Stimulated activated naive CD8-positive, alpha-beta T cell treated with anti-CD3 and anti-CD28 coated beads, Interleukin-15, Interleukin-2, amounts not matched to agents 100 ng/mL and 50 ng/mL, for 24 hours (primary cell): ENCODE data around the gene B3GNT4.
A peak's percentile ranks its signal among the peaks of the same experiment; 100 is the strongest.
"Not testable (repeated sequence)": the region's sequence is repeated elsewhere in the genome, so short reads cannot be mapped to it uniquely, and the experiment has no call there.

Experiments used
- H3K27ac Mint-ChIP-seq: one replicate; pipeline ENCODE4 v1.8.0; 2021; ENCODE audit warnings: mild to moderate bottlenecking, mixed read lengths
- H3K27me3 Mint-ChIP-seq: one replicate; pipeline ENCODE4 v1.8.0; 2021; ENCODE audit warnings: mixed read lengths
- H3K36me3 Mint-ChIP-seq: one replicate; pipeline ENCODE4 v1.8.0; 2021; ENCODE audit warnings: low read depth, mixed read lengths
- H3K4me1 Mint-ChIP-seq: one replicate; pipeline ENCODE4 v1.8.0; 2021; ENCODE audit warnings: low read depth, mixed read lengths
- H3K4me3 Mint-ChIP-seq: one replicate; pipeline ENCODE4 v1.8.0; 2021; ENCODE audit warnings: mild to moderate bottlenecking, mixed read lengths
- H3K9me3 Mint-ChIP-seq: one replicate; pipeline ENCODE4 v1.8.0; 2021; ENCODE audit warnings: mixed read lengths

B3GNT4 gene

GRCh38 chr12:122200541-122201175, 2.9 kb upstream of the B3GNT4 start:
- H3K27ac Mint-ChIP-seq = no peak overlapping the region
- H3K4me1 Mint-ChIP-seq = peaks cover 25% of the 10 kb centered on the region
- peaks cover 40% of the 10 kb centered on the region for H3K27me3 Mint-ChIP-seq
- H3K36me3 Mint-ChIP-seq = no peaks in the 10 kb centered on the region
- H3K4me3 Mint-ChIP-seq = no peak overlapping the region
- H3K9me3 Mint-ChIP-seq = peaks cover 2% of the 10 kb centered on the region

- Mint-ChIP-seq H3K27ac (no peak overlapping the region), H3K4me1 (peaks cover 25% of the 10 kb centered on the region), H3K4me3 (no peak overlapping the region), H3K9me3 (no peaks in the 10 kb centered on the region), H3K36me3 (no peaks in the 10 kb centered on the region), H3K27me3 (peaks cover 40% of the 10 kb centered on the region)
Observed at GRCh38 chr12:122201381-122201780, 2.1 kb upstream of the B3GNT4 start.

GRCh38 chr12:122202017-122202416, 1.5 kb upstream of the B3GNT4 start:
- Mint-ChIP-seq H3K9me3 (no peaks in the 10 kb centered on the region), H3K4me3 (no peak overlapping the region), H3K36me3 (no peaks in the 10 kb centered on the region), H3K27me3 (peaks cover 40% of the 10 kb centered on the region), H3K27ac (no peak overlapping the region), H3K4me1 (peaks cover 25% of the 10 kb centered on the region)

GRCh38 chr12:122202811-122203210, 698 bp upstream of the B3GNT4 start:
- Mint-ChIP-seq H3K4me3 (peak overlapping the region; percentile 80), H3K27me3 (peaks cover 34% of the 10 kb centered on the region), H3K4me1 (peaks cover 18% of the 10 kb centered on the region)
- not testable (repeated sequence) for H3K9me3 Mint-ChIP-seq, H3K36me3 Mint-ChIP-seq, H3K27ac Mint-ChIP-seq

GRCh38 chr12:122204167-122205052, 901 bp downstream of the B3GNT4 start:
- no peak overlapping the region for H3K27ac Mint-ChIP-seq
- H3K4me1 Mint-ChIP-seq = peaks cover 13% of the 10 kb centered on the region
- H3K9me3 Mint-ChIP-seq = no peaks in the 10 kb centered on the region
- H3K4me3 Mint-ChIP-seq = peak overlapping the region; percentile 55
- H3K27me3 Mint-ChIP-seq = peaks cover 29% of the 10 kb centered on the region
- H3K36me3 Mint-ChIP-seq = peaks cover 15% of the 10 kb centered on the region

- peaks cover 21% of the 10 kb centered on the region for H3K27me3 Mint-ChIP-seq
- peaks cover 13% of the 10 kb centered on the region for H3K4me1 Mint-ChIP-seq
- H3K4me3 Mint-ChIP-seq = peak overlapping the region; percentile 55
- peaks cover 23% of the 10 kb centered on the region for H3K36me3 Mint-ChIP-seq
- no peaks in the 10 kb centered on the region for H3K9me3 Mint-ChIP-seq
- H3K27ac Mint-ChIP-seq = no peak overlapping the region
Observed at GRCh38 chr12:122205053-122205925, 1.8 kb downstream of the B3GNT4 start.

GRCh38 chr12:122206111-122206881, 2.8 kb downstream of the B3GNT4 start:
- peaks cover 26% of the 10 kb centered on the region for H3K36me3 Mint-ChIP-seq
- H3K9me3 Mint-ChIP-seq = no peaks in the 10 kb centered on the region
- H3K27ac Mint-ChIP-seq = no peak overlapping the region
- H3K4me1 Mint-ChIP-seq = peaks cover 13% of the 10 kb centered on the region
- H3K27me3 Mint-ChIP-seq = peaks cover 20% of the 10 kb centered on the region
- H3K4me3 Mint-ChIP-seq = no peak overlapping the region

GRCh38 chr12:122206976-122207375, 3.5 kb downstream of the B3GNT4 start:
- Mint-ChIP-seq H3K27ac (no peak overlapping the region), H3K27me3 (peaks cover 16% of the 10 kb centered on the region), H3K9me3 (no peaks in the 10 kb centered on the region), H3K4me1 (peaks cover 13% of the 10 kb centered on the region), H3K4me3 (no peak overlapping the region), H3K36me3 (peaks cover 33% of the 10 kb centered on the region)

- no peak overlapping the region for H3K27ac Mint-ChIP-seq
Observed at GRCh38 chr12:122207391-122207790, 3.9 kb downstream of the B3GNT4 start.

GRCh38 chr12:122208073-122208820, 4.7 kb downstream of the B3GNT4 start:
- H3K4me1 Mint-ChIP-seq = peaks cover 6% of the 10 kb centered on the region
- peaks cover 10% of the 10 kb centered on the region for H3K27me3 Mint-ChIP-seq
- no peaks in the 10 kb centered on the region for H3K9me3 Mint-ChIP-seq
- peaks cover 42% of the 10 kb centered on the region for H3K36me3 Mint-ChIP-seq
- no peak overlapping the region for H3K4me3 Mint-ChIP-seq
- H3K27ac Mint-ChIP-seq = no peak overlapping the region

More at GRCh38 chr12:122207391-122207790, 3.9 kb downstream of the B3GNT4 start:
- Mint-ChIP-seq H3K36me3 (peaks cover 37% of the 10 kb centered on the region), H3K4me3 (no peak overlapping the region), H3K4me1 (peaks cover 12% of the 10 kb centered on the region), H3K9me3 (no peaks in the 10 kb centered on the region), H3K27me3 (peaks cover 15% of the 10 kb centered on the region)

- H3K4me3 Mint-ChIP-seq = no peak overlapping the region
- no peaks in the 10 kb centered on the region for H3K27me3 Mint-ChIP-seq
- H3K4me1 Mint-ChIP-seq = no peaks in the 10 kb centered on the region
- peaks cover 59% of the 10 kb centered on the region for H3K36me3 Mint-ChIP-seq
- no peak overlapping the region for H3K27ac Mint-ChIP-seq
- H3K9me3 Mint-ChIP-seq = no peaks in the 10 kb centered on the region
Observed at GRCh38 chr12:122215771-122216170, 12.3 kb downstream of the B3GNT4 start.

GRCh38 chr12:122216445-122216844, 12.9 kb downstream of the B3GNT4 start:
- Mint-ChIP-seq H3K36me3 (peaks cover 58% of the 10 kb centered on the region), H3K27ac (no peak overlapping the region), H3K27me3 (no peaks in the 10 kb centered on the region), H3K9me3 (no peaks in the 10 kb centered on the region), H3K4me3 (no peak overlapping the region), H3K4me1 (no peaks in the 10 kb centered on the region)

GRCh38 chr12:122225683-122226365, 22.3 kb downstream of the B3GNT4 start, which contains the start of gene DIABLO:
DIABLO (minus strand) TSS chr12:122226052; CDS start chr12:122226014, 38 bp downstream.
- Mint-ChIP-seq H3K27me3 (no peaks in the 10 kb centered on the region), H3K27ac (peak within 1 kb of the TSS; percentile 82), H3K4me1 (peaks cover 48% of the 10 kb centered on the region), H3K4me3 (peak within 1 kb of the TSS; percentile 89), H3K36me3 (peaks cover 30% of the 10 kb centered on the region), H3K9me3 (no peaks in the 10 kb centered on the region)
